Lower leg skin (tissue), 4 donors: Measurements from ENCODE around the gene RPS16. TPM values are rescaled to one million over a fixed set of nuclear protein-coding genes. Genes with fewer than 3 reads are reported as not detected.
A peak's percentile ranks its signal among the peaks of the same experiment; 100 is the strongest.

Experiments
- DNase-seq, 2 donors: peaks; one replicate each; pipeline ENCODE4 v3.0.0-alpha.2; 2019; ENCODE audit warnings: low spot score in 2 of 2
- H3K4me3 ChIP-seq: fragments of 200-600 bp; sonication (generic); 2 replicates; pipeline ENCODE4 v1.5.1; 2017; ENCODE audit warnings: mild to moderate bottlenecking, low read depth; ENCODE audit not compliant: poor library complexity, severe bottlenecking
- POLR2A ChIP-seq, 2 donors: fragments of 450-650 bp; IDR thresholded peaks; one replicate each; pipeline ENCODE4 v1.6.1; 2016 to 2017; ENCODE audit warnings: antibody characterized with exemption in 2 of 2, mild to moderate bottlenecking in 1 of 2, moderate library complexity in 1 of 2
- WGBS, 2 donors: methylation state at CpG; one replicate each; pipeline ENCODE4 v1.1.5; 2018; 5-methylcytosine and 5-hydroxymethylcytosine counted together
- intact Hi-C: fragments of 100-400 bp; cut with DNase I; formaldehyde crosslinking; loops from one replicate; pipeline ENCODE4 v1.15.0; 2023; ENCODE audit warnings: low total_unique reads
- total RNA-seq, 4 donors: library from RNA; depleted of rRNA; stranded (reverse); fragments of >200 nt; gene quantifications; one replicate each; pipeline ENCODE4 v1.1.0, GENCODE V29; 2016
- TF ChIP-seq, protein P1 (sequence below), 3 donors: fragments of 450-650 bp; IDR thresholded peaks; one replicate each; pipeline ENCODE4 v1.5.1; 2016; ENCODE audit warnings: antibody characterized with exemption in 3 of 3, mild to moderate bottlenecking in 3 of 3, moderate library complexity in 2 of 3

RPS16 gene
- total RNA-seq, 4 donors from 2014 or later: 1,726 to 3,026 (median 2,088) TPM

DNA sequence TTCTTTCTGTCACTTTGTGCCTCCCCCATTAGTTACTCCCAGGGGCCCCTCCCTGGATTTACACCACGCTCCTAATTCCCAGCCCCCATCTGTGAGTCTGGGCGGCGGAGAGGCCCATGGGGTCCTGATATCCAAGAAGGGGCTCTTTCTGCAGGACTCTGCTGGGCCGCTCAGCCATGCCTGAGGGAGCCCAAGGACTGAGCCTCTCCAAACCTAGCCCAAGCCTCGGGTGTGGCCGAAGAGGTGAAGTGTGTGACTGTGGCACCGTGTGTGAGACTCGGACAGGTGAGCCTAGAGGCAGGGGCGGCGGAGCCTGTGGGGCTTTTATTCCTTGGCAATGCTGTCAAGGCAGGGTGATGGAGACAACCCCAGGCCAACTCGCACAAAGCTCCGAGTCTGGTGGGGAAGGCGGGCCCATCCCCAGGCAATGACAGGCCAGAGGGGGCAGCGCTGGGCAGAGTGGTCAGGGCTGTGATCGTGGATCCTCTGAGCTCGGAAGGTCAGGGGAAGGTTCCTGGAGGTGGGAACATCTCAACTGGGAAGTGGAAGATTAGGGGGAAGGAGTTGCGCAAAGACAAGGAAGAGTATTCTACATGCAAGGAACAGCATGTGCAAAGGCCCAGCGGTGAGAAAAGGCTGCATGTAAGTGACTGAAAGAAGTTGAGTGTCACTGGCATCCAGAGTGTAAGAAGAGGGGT lies 21.7 kb downstream of the RPS16 start:
- peak; percentile 42 to 92 for DNase-seq

DNA sequence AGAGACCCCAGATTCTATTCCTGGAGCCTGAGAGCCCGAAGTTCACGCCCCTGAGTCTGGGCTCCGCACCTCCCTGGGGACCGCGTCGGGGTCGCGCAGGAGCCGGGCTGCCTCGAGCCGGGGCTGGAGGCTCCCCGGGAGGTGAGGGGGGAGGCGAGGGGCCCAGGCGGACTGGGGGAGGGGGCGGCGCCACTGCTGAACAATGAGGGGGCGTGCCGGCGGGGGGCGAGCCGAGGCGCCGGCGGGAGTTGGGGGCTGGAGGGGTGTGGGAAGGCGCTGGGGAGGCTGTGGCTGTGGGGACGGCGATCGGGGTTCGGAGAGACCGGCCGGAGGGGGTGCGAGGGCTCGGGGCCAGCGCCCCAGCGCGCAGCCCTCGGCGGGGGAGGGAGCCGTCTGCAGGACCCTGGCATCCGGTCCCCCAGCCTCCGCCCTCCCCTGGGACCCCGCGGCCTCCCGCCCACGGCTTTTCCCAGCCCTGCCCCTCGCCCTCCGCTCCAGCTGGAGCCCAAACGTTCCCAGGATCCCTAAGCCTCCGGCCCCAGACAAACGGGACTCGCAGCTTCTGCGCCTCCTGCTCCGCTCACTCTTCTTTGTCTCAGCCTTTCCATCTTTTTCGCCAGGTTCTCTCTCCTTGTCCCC lies 22.4 kb downstream of the RPS16 start:
- H3K4me3 ChIP-seq: peak overlapping the region; percentile 68
- DNase-seq: peak; percentile 59 to 95
- WGBS, 2 donors: 1 to 2% methylated on average over 30 to 42 of the region's 54 CpGs
- TF ChIP-seq, protein P1, sequence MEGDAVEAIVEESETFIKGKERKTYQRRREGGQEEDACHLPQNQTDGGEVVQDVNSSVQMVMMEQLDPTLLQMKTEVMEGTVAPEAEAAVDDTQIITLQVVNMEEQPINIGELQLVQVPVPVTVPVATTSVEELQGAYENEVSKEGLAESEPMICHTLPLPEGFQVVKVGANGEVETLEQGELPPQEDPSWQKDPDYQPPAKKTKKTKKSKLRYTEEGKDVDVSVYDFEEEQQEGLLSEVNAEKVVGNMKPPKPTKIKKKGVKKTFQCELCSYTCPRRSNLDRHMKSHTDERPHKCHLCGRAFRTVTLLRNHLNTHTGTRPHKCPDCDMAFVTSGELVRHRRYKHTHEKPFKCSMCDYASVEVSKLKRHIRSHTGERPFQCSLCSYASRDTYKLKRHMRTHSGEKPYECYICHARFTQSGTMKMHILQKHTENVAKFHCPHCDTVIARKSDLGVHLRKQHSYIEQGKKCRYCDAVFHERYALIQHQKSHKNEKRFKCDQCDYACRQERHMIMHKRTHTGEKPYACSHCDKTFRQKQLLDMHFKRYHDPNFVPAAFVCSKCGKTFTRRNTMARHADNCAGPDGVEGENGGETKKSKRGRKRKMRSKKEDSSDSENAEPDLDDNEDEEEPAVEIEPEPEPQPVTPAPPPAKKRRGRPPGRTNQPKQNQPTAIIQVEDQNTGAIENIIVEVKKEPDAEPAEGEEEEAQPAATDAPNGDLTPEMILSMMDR (IDR thresholded peaks at IDR 0.05): no peak
- no peak for TF ChIP-seq POLR2A (IDR thresholded peaks at IDR 0.05)
- intact Hi-C loops: no loop called here

More for the DNA sequence above, 21.7 kb downstream of the RPS16 start:
- intact Hi-C loops: no loop called here
- TF ChIP-seq POLR2A (IDR thresholded peaks at IDR 0.05): no peak
- TF ChIP-seq, protein P1 (IDR thresholded peaks at IDR 0.05): no peak
- H3K4me3 ChIP-seq: peak overlapping the region; percentile 68
- 53 to 55% methylated on average over 18 of the region's 18 CpGs for WGBS, 2 donors

DNA sequence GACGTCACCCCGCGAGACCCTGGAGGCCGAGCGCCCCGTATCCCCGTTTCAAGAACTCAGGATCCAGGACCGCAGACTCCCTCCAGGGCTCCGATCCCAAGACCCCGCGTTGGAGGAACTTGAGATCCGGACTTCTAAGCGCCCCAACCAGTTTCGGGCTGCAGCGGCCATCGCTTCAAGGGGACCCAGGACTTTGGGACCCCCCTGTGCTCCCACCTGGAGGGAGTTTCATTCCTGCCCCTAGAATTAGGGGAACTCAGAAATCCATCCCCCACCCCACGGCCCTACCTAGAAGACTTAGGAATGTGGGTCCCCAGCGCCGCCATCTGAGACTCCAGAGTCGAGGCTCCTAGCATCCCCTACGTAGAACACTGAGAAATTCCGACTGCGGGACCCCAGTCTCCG lies 22.9 kb downstream of the RPS16 start:
- 0 to 1% methylated on average over 7 to 18 of the region's 24 CpGs for WGBS, 2 donors
- DNase-seq: peak; percentile 87 to 93
- TF ChIP-seq, protein P1 (IDR thresholded peaks at IDR 0.05): peak in 1 of 3 donors; percentile 70
- TF ChIP-seq POLR2A (IDR thresholded peaks at IDR 0.05): no peak
- intact Hi-C loops: no loop called here
- H3K4me3 ChIP-seq: peak overlapping the region; percentile 68

DNA sequence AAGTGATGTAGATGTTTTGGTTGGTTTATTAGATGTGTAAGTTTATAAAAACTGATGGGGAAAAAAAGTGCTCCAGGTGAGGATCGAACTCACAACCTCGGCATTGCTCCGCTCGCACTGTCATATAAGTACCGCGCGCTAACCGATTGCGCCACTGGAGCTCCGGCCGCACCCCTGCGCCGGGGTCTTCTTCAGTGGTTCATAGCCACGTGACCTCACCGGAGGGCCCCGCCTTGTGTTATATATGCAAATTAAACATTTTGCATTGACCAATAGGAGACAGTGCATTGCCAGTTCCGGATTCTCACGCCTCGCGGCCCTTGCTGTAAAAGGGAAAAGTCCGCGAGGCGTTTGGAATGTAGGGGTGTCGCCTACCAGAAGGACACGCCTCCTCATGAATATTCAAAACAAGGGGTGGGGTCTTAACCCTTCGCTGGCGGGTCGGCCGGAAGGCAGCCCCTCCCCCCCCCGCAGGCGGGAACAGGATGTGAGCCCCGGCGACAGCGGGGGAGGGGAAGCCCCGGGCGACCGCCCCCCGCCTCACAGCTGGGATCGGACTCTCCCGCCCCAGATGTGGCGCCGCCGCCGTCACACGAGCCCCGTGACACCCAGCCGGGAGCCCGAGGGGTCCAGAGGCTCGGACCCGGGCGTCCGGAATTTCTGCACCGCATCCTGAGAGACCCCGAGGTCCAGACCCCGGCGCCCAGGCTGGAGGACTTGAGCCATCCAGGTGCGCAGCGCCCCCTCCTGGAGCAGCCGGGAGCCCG lies 23.5 kb downstream of the RPS16 start, which contains the start of gene PLEKHG2:
Gene PLEKHG2 (plus strand): TSS at position 570 of the 767 bp plus-strand sequence. CDS start 1,418 bp downstream, outside the sequence.
- TF ChIP-seq POLR2A (IDR thresholded peaks at IDR 0.05): peak in 1 of 2 donors; percentile 80
- TF ChIP-seq, protein P1 (IDR thresholded peaks at IDR 0.05): no peak
- peak within 1 kb of the TSS; percentile 68 for H3K4me3 ChIP-seq
- intact Hi-C loops: no loop called here
- WGBS, 2 donors: 0% methylated on average over 40 to 41 of the region's 60 CpGs
- DNase-seq: peak; percentile 99 to 100

DNA sequence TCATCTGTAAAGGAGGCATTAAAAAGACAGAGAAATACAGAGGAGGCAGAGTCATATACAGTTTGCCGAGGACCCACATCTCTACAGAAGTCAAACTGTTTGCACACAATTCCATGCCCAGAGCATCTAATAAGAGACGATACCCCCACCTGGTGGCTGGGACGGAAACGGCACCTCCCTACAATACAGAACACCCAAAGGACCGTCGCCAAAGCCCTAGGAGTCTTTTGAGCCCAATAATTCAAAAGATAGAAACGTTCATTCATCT lies 24.0 kb downstream of the RPS16 start:
- intact Hi-C loops: no loop called here
- TF ChIP-seq, protein P1 (IDR thresholded peaks at IDR 0.05): peak in 1 of 3 donors; percentile 99
- TF ChIP-seq POLR2A (IDR thresholded peaks at IDR 0.05): peak in 1 of 2 donors; percentile 7
- WGBS, 2 donors: 0 to 1% methylated on average over 7 of the region's 7 CpGs
- DNase-seq: peak; percentile 95 to 98
- H3K4me3 ChIP-seq: no peak overlapping the region
